Measurements from ENCODE around the gene OTUD4.

The OTUD4 gene

DNA sequence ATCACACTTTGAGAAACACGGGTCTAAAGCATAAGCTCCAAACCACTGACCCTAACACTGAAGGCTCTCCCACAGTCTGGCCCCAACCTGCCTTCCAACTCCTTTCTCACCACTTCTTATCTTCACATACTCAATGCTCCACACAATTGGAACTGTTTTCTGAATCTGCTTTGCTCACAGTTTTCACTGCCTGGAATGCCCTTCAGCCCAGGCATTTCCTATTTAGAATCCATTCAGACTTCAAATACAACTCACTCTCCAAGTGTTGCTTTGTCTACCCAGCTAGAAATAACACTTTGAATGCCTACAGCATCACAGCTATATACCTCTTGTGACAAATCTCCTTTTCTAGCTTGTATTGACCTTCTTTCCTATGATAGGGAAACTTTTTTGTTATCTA lies 10.2 kb downstream of the OTUD4 start:
- no peak for TF ChIP-seq POLR2AphosphoS5 (IDR thresholded peaks at IDR 0.05; ENCODE audit: low read depth)
- no peak for TF ChIP-seq GABPA (IDR thresholded peaks at IDR 0.05; ENCODE audit: low read depth)
- TF ChIP-seq, protein P1, sequence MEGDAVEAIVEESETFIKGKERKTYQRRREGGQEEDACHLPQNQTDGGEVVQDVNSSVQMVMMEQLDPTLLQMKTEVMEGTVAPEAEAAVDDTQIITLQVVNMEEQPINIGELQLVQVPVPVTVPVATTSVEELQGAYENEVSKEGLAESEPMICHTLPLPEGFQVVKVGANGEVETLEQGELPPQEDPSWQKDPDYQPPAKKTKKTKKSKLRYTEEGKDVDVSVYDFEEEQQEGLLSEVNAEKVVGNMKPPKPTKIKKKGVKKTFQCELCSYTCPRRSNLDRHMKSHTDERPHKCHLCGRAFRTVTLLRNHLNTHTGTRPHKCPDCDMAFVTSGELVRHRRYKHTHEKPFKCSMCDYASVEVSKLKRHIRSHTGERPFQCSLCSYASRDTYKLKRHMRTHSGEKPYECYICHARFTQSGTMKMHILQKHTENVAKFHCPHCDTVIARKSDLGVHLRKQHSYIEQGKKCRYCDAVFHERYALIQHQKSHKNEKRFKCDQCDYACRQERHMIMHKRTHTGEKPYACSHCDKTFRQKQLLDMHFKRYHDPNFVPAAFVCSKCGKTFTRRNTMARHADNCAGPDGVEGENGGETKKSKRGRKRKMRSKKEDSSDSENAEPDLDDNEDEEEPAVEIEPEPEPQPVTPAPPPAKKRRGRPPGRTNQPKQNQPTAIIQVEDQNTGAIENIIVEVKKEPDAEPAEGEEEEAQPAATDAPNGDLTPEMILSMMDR (IDR thresholded peaks at IDR 0.05; ENCODE audit: insufficient read depth, low read length), result no peak
- TF ChIP-seq SPI1 (IDR thresholded peaks at IDR 0.05; ENCODE audit: borderline replicate concordance, low read depth), result no peak
- TF ChIP-seq, protein P2, sequence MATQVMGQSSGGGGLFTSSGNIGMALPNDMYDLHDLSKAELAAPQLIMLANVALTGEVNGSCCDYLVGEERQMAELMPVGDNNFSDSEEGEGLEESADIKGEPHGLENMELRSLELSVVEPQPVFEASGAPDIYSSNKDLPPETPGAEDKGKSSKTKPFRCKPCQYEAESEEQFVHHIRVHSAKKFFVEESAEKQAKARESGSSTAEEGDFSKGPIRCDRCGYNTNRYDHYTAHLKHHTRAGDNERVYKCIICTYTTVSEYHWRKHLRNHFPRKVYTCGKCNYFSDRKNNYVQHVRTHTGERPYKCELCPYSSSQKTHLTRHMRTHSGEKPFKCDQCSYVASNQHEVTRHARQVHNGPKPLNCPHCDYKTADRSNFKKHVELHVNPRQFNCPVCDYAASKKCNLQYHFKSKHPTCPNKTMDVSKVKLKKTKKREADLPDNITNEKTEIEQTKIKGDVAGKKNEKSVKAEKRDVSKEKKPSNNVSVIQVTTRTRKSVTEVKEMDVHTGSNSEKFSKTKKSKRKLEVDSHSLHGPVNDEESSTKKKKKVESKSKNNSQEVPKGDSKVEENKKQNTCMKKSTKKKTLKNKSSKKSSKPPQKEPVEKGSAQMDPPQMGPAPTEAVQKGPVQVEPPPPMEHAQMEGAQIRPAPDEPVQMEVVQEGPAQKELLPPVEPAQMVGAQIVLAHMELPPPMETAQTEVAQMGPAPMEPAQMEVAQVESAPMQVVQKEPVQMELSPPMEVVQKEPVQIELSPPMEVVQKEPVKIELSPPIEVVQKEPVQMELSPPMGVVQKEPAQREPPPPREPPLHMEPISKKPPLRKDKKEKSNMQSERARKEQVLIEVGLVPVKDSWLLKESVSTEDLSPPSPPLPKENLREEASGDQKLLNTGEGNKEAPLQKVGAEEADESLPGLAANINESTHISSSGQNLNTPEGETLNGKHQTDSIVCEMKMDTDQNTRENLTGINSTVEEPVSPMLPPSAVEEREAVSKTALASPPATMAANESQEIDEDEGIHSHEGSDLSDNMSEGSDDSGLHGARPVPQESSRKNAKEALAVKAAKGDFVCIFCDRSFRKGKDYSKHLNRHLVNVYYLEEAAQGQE (IDR thresholded peaks at IDR 0.05; ENCODE audit: insufficient replicate concordance, low read depth), result no peak
- Histone ChIP-seq H3K27ac (replicated peaks) (no peak overlapping the region), H3K27me3 (ENCODE audit: insufficient read depth, poor library complexity, severe bottlenecking) (no peaks in the 10 kb centered on the region), H3K4me3 (replicated peaks; ENCODE audit: insufficient read depth, low read length) (no peak overlapping the region)
- no peak for DNase-seq (ENCODE audit: low read depth in 1 of 2, low spot score in 1 of 2)

DNA sequence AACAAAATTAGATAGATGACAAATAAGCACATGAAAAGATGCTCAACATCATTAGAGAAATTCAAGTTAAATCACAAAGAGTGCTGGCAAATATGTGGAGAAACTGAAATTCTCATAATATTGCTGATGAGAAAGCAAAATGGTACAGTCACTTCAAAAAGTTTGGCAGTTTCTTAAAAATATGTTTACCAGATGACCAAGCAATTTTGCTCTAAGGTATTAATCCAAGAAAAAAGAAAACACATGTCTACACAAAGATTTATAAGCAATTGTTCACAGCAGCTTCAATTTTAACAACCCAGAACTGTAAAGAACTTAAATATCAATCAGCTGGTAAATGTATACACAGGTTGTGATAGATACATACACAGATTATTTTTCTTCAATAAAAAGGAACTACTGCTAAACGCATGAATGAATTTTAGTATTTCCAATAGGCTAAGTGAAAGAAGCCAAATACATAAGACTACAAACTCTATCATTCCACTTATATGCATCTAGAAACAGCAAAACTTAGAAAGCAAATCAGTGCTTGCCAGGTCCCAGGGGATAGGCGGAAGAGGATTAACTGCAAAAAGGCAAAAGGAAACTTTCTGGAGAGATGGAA lies 11.7 kb downstream of the OTUD4 start:
- Histone ChIP-seq H3K4me3 (replicated peaks; ENCODE audit: insufficient read depth, low read length) (no peak overlapping the region), H3K27ac (replicated peaks) (no peak overlapping the region), H3K27me3 (ENCODE audit: insufficient read depth, poor library complexity, severe bottlenecking) (no peaks in the 10 kb centered on the region)
- TF ChIP-seq GABPA (IDR thresholded peaks at IDR 0.05; ENCODE audit: low read depth) (no peak), SPI1 (IDR thresholded peaks at IDR 0.05; ENCODE audit: borderline replicate concordance, low read depth) (no peak), POLR2AphosphoS5 (IDR thresholded peaks at IDR 0.05; ENCODE audit: low read depth) (no peak)
- TF ChIP-seq, protein P1 (IDR thresholded peaks at IDR 0.05; ENCODE audit: insufficient read depth, low read length), result no peak
- TF ChIP-seq, protein P2 (IDR thresholded peaks at IDR 0.05; ENCODE audit: insufficient replicate concordance, low read depth), result no peak
- DNase-seq (ENCODE audit: low read depth in 1 of 2, low spot score in 1 of 2), result no peak

DNA sequence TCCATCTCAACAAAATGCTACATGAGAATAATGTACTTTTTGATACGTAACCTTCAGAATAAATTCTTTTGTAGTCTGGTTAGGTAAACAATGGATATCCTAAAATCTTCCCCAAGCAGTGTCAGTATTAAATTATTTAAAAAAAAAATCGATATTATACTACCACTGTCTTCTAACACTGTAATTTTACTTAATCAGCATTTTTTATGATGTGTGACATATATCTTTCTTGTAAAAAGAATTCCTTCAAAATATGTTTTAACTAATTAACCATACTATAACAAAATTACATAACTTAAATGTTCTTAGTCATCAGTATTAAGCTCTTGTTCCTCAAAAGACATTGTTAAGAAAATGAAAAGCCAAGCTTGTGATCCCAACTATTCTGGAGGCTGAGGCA lies 12.5 kb downstream of the OTUD4 start:
- Histone ChIP-seq H3K4me3 (replicated peaks; ENCODE audit: insufficient read depth, low read length) (no peak overlapping the region), H3K27me3 (ENCODE audit: insufficient read depth, poor library complexity, severe bottlenecking) (no peaks in the 10 kb centered on the region), H3K27ac (replicated peaks) (no peak overlapping the region)
- DNase-seq (ENCODE audit: low read depth in 1 of 2, low spot score in 1 of 2), result no peak
- TF ChIP-seq GABPA (IDR thresholded peaks at IDR 0.05; ENCODE audit: low read depth), result no peak

DNA sequence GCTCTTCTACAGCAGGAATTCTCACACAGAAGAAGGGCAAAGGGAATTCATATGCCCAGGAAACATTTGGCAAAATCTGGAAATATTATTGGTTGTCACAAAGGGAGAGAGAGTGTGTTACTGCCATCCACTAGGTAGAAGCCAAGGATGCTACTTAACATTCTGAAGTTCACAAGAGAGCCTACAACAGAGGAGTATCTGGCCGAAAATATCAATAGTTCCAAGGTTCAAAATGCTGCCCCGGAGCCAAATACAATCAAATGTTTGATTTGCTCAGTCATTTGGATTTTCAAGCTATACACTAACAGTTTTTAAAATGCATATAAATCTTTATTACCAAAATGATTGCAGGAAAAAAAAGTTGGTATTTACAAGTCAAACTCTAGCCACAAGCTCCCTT lies 18.8 kb downstream of the OTUD4 start:
- no peak overlapping the region for H3K27ac ChIP-seq (replicated peaks)
- DNase-seq (ENCODE audit: low read depth in 1 of 2, low spot score in 1 of 2), result no peak
- no peak overlapping the region for H3K4me3 ChIP-seq (replicated peaks; ENCODE audit: insufficient read depth, low read length)
- TF ChIP-seq, protein P2 (IDR thresholded peaks at IDR 0.05; ENCODE audit: insufficient replicate concordance, low read depth), result no peak
- TF ChIP-seq SPI1 (IDR thresholded peaks at IDR 0.05; ENCODE audit: borderline replicate concordance, low read depth), result no peak
- TF ChIP-seq POLR2AphosphoS5 (IDR thresholded peaks at IDR 0.05; ENCODE audit: low read depth), result no peak
- TF ChIP-seq GABPA (IDR thresholded peaks at IDR 0.05; ENCODE audit: low read depth), result no peak
- TF ChIP-seq, protein P1 (IDR thresholded peaks at IDR 0.05; ENCODE audit: insufficient read depth, low read length), result no peak
- no peaks in the 10 kb centered on the region for H3K27me3 ChIP-seq (ENCODE audit: insufficient read depth, poor library complexity, severe bottlenecking)

Data from HL-60 (cell line).